Heart right ventricle (tissue), 16 donors: Measurements from ENCODE around the gene CGNL1. TPM values are rescaled to one million over a fixed set of nuclear protein-coding genes. Genes with fewer than 3 reads are reported as not detected.

Source experiments
- ATAC-seq, 8 donors: fragments of 200-7000 bp; cut with Tn5 transposase; one replicate each; pipeline ENCODE4 v1.9.1; 2020; ENCODE audit warnings: mild to moderate bottlenecking in 8 of 8, moderate library complexity in 8 of 8, moderate number of reproducible peaks in 1 of 8
- DNase-seq, 2 donors: peaks; one replicate each; pipeline ENCODE4 v3.0.0-alpha.2; 2020
- H3K27ac ChIP-seq, 10 donors: fragments of 200-600 bp; sonication (generic) in 2 of 10; one replicate each; pipeline versions ENCODE4 v1.5.0 to v1.8.0; 2020 to 2022; ENCODE audit warnings: mild to moderate bottlenecking in 3 of 10
- H3K27me3 ChIP-seq, 7 donors: fragments of 200-600 bp; one replicate each; pipeline ENCODE4 v1.8.0; 2021 to 2022; ENCODE audit warnings: mild to moderate bottlenecking in 2 of 7
- H3K36me3 ChIP-seq, 9 donors: fragments of 200-600 bp; sonication (generic) in 1 of 9; one replicate each; pipeline versions ENCODE4 v1.5.0 to v1.8.0; 2020 to 2022; ENCODE audit warnings: mild to moderate bottlenecking in 2 of 9
- H3K4me1 ChIP-seq, 9 donors: fragments of 200-600 bp; sonication (generic) in 1 of 9; one replicate each; pipeline versions ENCODE4 v1.5.0 to v1.8.0; 2020 to 2022; ENCODE audit warnings: mild to moderate bottlenecking in 4 of 9
- H3K4me3 ChIP-seq, 10 donors: fragments of 200-600 bp; sonication (generic) in 2 of 10; one replicate each; pipeline versions ENCODE4 v1.5.0 to v1.8.0; 2020 to 2022; ENCODE audit warnings: mild to moderate bottlenecking in 7 of 10, moderate library complexity in 2 of 10
- H3K9me3 ChIP-seq, 11 donors: fragments of 200-600 bp in 10 of 11; sonication (generic) in 2 of 11; one replicate each; pipeline versions ENCODE4 v1.5.0 to v1.8.0; 2013 to 2022; ENCODE audit warnings: mild to moderate bottlenecking in 2 of 11, control low read depth in 1 of 11, moderate library complexity in 1 of 11
- WGBS, 2 donors: extraction: QIAGEN DNeasy Blood & Tissue Kit; methylation state at CpG; one replicate each; pipeline ENCODE4 v1.1.7; 2013; ENCODE audit warnings: inconsistent platforms in 1 of 2; 5-methylcytosine and 5-hydroxymethylcytosine counted together
- intact Hi-C, 10 donors: fragments of 100-400 bp; cut with DNase I; formaldehyde crosslinking; loops; one replicate each; pipeline versions ENCODE4 v1.11.1 to v1.14.2; 2022
- polyA plus RNA-seq, 2 donors: library from polyadenylated mRNA; stranded (reverse); fragments of 200-250 nt; gene quantifications; one replicate each; pipeline ENCODE4 v1.2.3, GENCODE V29; 2013
- total RNA-seq, 10 donors: library from RNA; stranded (reverse); fragmentation: NEBNext Ultra II Directional in 3 of 10; extraction: Animal tissue kit (Norgen Biotek cat#: 25700) in 3 of 10; gene quantifications; one replicate each; pipeline versions ENCODE4 v1.2.1 to v1.2.4, GENCODE V29; 2021 to 2023
- TF ChIP-seq, protein P1 (sequence below), 9 donors: fragments of 200-600 bp; sonication (generic) in 2 of 9; IDR thresholded peaks; one replicate each; pipeline versions ENCODE4 v1.5.0 to v1.8.0; 2021 to 2022; ENCODE audit warnings: antibody characterized with exemption in 9 of 9, mild to moderate bottlenecking in 5 of 9, moderate library complexity in 1 of 9
- donor health status: Arrhythmogenic right ventricular cardiomyopathy.
- donor health status: ischemic (EF 13 %, LVEDD 7.1; RV severe dilation, severe dysfunction).
- donor health status: healthy with polysubstance abuse.
- donor health status: DM: no; HTN: yes; CAD: no.
- donor health status: DM: no; HTN: no; CAD: no.
- donor health status: ischemic (EF 25% LVEDD 6.9; RV normal size, moderate dysfunction).
- donor health status: ischemic (EF 25% LVEDD 5.7; RV mildly dilated, moderate dysfunction).
- donor health status: healthy.
- donor health status: DM: yes; HTN: yes; CAD: no.
- donor health status: Ischemic cardiomyopathy.
- donor health status: ischemic (EF 35%, LVEDD 5.7; RV mildly dilated, moderate dysfunction).
- donor health status: nonischemic (EF 11% LVEDD 7.7; RV severe dilation, severe dysfunction).
- donor health status: DM: yes; HTN: yes; CAD: no.
- donor health status: PGD.
- donor health status: ischemic (EF 29% LVEDD 5.4; RV normal size, mild dysfunction).
- donor health status: nonischemic (EF 23%, LVEDD 6.1; RV moderate dilation, normal function).

Gene CGNL1
- total and polyA plus RNA-seq, 12 donors = 2.7 to 42.9 (median 33.7) TPM

DNA sequence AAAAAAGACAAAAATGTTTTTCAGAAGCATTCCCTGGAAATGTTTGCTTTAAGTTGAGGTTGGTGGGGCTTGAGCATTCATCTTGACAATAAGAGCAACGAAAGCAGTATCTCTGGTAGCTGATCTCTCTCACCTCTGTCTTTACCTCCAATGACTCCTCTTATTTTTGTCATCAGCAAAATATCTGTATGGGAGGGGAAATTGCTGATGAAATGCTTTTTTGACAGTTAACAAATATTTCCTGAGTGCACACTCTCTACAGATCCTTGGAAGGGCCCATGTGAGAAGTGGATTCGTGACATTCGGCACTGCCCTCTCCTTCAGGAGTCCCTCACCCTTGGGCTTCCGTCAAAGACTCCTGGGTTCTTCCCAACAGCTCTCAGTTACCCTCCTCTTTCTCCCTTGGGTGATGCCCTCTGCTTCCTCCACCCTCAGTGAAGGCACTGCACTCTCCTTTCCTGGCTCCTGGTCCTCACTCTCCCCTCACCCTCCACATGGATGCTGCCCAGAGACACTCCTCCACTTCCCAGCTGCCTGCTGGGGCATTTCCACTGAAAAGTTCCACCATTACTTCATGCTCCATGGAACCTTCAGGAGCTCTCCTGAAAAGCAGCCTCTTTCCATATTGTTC, 2.9 kb upstream of the CGNL1 start:
- ATAC-seq (no peak), DNase-seq (no peak)
- no peak overlapping the region for H3K4me3 ChIP-seq
- H3K36me3 ChIP-seq = no peaks in the 10 kb centered on the region
- intact Hi-C loops = loop anchor here in 1 of 10 donors (10.0 kb wide), 1 partner anchor 141 kb away; no protein-coding TSS in a partner anchor
- TF ChIP-seq, protein P1, sequence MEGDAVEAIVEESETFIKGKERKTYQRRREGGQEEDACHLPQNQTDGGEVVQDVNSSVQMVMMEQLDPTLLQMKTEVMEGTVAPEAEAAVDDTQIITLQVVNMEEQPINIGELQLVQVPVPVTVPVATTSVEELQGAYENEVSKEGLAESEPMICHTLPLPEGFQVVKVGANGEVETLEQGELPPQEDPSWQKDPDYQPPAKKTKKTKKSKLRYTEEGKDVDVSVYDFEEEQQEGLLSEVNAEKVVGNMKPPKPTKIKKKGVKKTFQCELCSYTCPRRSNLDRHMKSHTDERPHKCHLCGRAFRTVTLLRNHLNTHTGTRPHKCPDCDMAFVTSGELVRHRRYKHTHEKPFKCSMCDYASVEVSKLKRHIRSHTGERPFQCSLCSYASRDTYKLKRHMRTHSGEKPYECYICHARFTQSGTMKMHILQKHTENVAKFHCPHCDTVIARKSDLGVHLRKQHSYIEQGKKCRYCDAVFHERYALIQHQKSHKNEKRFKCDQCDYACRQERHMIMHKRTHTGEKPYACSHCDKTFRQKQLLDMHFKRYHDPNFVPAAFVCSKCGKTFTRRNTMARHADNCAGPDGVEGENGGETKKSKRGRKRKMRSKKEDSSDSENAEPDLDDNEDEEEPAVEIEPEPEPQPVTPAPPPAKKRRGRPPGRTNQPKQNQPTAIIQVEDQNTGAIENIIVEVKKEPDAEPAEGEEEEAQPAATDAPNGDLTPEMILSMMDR (IDR thresholded peaks at IDR 0.05) = no peak
- H3K4me1 ChIP-seq = peaks cover 0 to 14% (median 11%) of the 10 kb centered on the region in 9 donors
- 86% methylated on average over 4 of the region's 4 CpGs for WGBS, 2 donors
- H3K9me3 ChIP-seq = no peaks in the 10 kb centered on the region
- peaks cover 0 to 38% (median 11%) of the 10 kb centered on the region in 7 donors for H3K27me3 ChIP-seq
- H3K27ac ChIP-seq = no peak overlapping the region

DNA sequence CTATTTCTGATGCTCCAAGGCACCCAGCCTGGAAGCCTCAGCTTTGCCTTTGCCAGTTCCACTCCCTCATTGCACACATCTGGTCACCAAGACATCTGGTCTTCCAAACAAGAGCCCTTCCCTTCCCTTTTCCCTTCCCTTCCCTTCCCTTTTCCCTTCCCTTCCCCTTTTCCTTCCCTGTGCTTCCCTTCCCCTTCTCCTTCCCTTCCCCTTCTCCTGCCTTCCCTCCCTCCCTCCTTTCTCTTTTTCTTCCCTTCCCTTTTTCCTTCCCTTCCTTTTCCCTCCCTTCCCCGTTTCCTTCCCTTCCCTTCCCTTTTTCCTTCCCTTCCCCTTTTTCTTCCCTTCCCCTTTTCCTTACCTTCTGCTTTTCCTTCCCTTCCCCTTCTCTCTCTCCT, 2.4 kb upstream of the CGNL1 start:
- WGBS, 2 donors = 85 to 88% methylated on average over 1 of the region's 1 CpG
- TF ChIP-seq, protein P1 (IDR thresholded peaks at IDR 0.05) = no peak
- peaks cover 0 to 43% (median 11%) of the 10 kb centered on the region in 7 donors for H3K27me3 ChIP-seq
- no peak overlapping the region for H3K4me3 ChIP-seq
- intact Hi-C loops = loop anchor here in 1 of 10 donors (10.0 kb wide), 1 partner anchor 141 kb away; no protein-coding TSS in a partner anchor
- H3K36me3 ChIP-seq = no peaks in the 10 kb centered on the region
- no peak overlapping the region for H3K27ac ChIP-seq
- ATAC-seq = no peak
- no peak for DNase-seq
- H3K9me3 ChIP-seq = no peaks in the 10 kb centered on the region
- H3K4me1 ChIP-seq = peaks cover 0 to 17% (median 11%) of the 10 kb centered on the region in 9 donors

DNA sequence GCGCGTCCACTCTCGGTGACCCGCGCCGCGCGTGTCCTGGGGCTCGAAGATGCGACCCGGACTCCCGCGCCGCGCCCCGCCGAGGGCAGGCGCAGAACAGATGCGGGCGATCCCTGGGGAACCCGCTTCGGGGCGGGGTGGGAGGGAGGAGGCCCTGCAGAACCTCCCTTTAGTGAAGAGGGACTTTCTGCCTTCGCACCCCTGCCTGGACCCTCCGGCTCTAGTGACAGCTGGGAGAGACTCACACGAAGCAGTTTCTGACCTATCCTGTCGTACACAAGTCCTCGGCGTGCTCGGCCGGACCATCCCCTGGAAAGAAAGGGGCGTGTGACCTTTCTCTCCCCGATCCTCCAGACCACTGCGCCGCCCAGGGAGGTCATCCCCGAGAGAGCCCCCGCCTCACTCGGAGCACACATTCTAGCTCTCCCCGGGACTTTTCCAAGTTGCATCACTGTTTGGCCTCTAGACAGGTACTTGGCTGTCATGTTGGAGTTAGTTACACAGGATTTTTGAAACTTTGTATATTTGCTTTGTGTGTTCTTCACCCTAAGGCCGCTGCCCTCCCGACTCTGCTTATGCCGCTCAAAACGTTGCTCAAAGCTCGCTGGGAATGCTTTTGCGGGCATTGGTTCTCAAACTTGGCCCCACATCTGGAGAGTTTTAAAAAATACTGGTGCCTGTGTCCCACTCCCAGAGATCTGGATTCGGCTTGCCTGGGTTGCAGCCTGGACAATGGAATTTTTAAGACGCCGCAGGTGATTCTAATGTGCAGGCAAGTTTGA, 582 bp downstream of the CGNL1 start:
- peak; percentile 37 to 65 (median 44) for ATAC-seq
- TF ChIP-seq, protein P1 (IDR thresholded peaks at IDR 0.05) = no peak
- peak overlapping the region; percentile 49 to 80 (median 66) for H3K4me3 ChIP-seq
- intact Hi-C loops = loop anchor here in 1 of 10 donors (10.0 kb wide), 1 partner anchor 138 kb away; no protein-coding TSS in a partner anchor
- H3K36me3 ChIP-seq = no peaks in the 10 kb centered on the region
- peaks cover 0 to 23% (median 15%) of the 10 kb centered on the region in 9 donors for H3K4me1 ChIP-seq
- no peaks in the 10 kb centered on the region for H3K9me3 ChIP-seq
- peaks cover 0 to 50% (median 18%) of the 10 kb centered on the region in 7 donors for H3K27me3 ChIP-seq
- WGBS, 2 donors = 4% methylated on average over 42 to 48 of the region's 48 CpGs
- H3K27ac ChIP-seq = peak overlapping the region in 9 of 10 donors; percentile 15 to 69 (median 40)
- peak; percentile 9 to 30 for DNase-seq

DNA sequence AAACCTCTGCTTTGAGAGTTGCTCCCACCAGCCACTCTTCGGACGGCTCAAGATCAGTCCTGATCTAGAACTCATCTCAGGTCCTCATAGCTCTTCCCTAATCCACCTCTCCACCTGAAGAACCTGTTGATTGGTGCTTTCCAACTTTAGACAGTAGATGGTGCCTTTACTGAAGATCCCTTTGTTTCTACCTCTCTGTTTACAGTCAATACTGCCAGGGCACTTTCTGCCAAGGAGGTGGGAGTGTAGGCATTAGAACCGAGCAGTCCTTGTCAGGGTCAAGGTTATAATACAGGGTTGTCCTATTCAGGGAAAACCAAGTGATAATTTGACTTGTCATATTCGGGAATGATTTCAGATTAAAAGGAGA, 1.2 kb downstream of the CGNL1 start:
- H3K4me1 ChIP-seq = peaks cover 0 to 28% (median 21%) of the 10 kb centered on the region in 9 donors
- intact Hi-C loops = loop anchor here in 1 of 10 donors (10.0 kb wide), 1 partner anchor 137 kb away; no protein-coding TSS in a partner anchor
- peak overlapping the region in 1 of 10 donors; percentile 64 for H3K27ac ChIP-seq
- peak overlapping the region in 9 of 10 donors; percentile 49 to 80 (median 69) for H3K4me3 ChIP-seq
- ATAC-seq (peak in 5 of 8 donors; percentile 22 to 44 (median 31)), DNase-seq (no peak)
- H3K27me3 ChIP-seq = peaks cover 0 to 50% (median 18%) of the 10 kb centered on the region in 7 donors
- no peaks in the 10 kb centered on the region for H3K9me3 ChIP-seq
- TF ChIP-seq, protein P1 (IDR thresholded peaks at IDR 0.05) = peak in 1 of 9 donors; percentile 5
- 26 to 43% methylated on average over 4 of the region's 4 CpGs for WGBS, 2 donors
- H3K36me3 ChIP-seq = no peaks in the 10 kb centered on the region
